HL-60 (cell line): Measurements from ENCODE around the gene TCF25.
A peak's percentile ranks its signal among the peaks of the same experiment; 100 is the strongest.

Source experiments
- DNase-seq, 2 experiments: peaks; one replicate each; pipeline ENCODE4 v3.0.0-alpha.2; 2010 to 2020; ENCODE audit warnings: low read depth in 1 of 2, low spot score in 1 of 2
- H3K27ac ChIP-seq: fragments of 250-450 bp; sonication (Bioruptor Pico); replicated peaks from 2 replicates; pipeline ENCODE4 v1.5.1; 2020; ENCODE audit warnings: mild to moderate bottlenecking, moderate library complexity
- H3K27me3 ChIP-seq: fragments of 250-450 bp; sonication (Bioruptor Pico); 2 replicates; pipeline ENCODE4 v1.5.1; 2021; ENCODE audit warnings: mild to moderate bottlenecking, moderate library complexity; ENCODE audit not compliant: insufficient read depth, poor library complexity, severe bottlenecking
- H3K4me3 ChIP-seq: replicated peaks from 2 replicates; pipeline ENCODE4 v1.5.1; 2011; ENCODE audit warnings: mild to moderate bottlenecking, control low read depth, low read length; ENCODE audit not compliant: insufficient read depth
- GABPA ChIP-seq: IDR thresholded peaks from 2 replicates; pipeline ENCODE4 v1.6.1; 2012; ENCODE audit warnings: low read depth
- POLR2AphosphoS5 ChIP-seq: IDR thresholded peaks from 2 replicates; pipeline ENCODE4 v1.6.1; 2012; ENCODE audit warnings: low read depth
- SPI1 ChIP-seq: IDR thresholded peaks from 2 replicates; pipeline ENCODE4 v1.6.1; 2012; ENCODE audit warnings: low read depth, mild to moderate bottlenecking, borderline replicate concordance
- TF ChIP-seq, protein P1 (sequence below): IDR thresholded peaks from 2 replicates; pipeline ENCODE4 v1.6.1; 2012; ENCODE audit warnings: low read depth; ENCODE audit not compliant: insufficient replicate concordance
- TF ChIP-seq, protein P2 (sequence below): IDR thresholded peaks from one replicate; pipeline ENCODE4 v1.5.1; 2011; ENCODE audit warnings: low read length, control low read depth, inconsistent platforms; ENCODE audit not compliant: insufficient read depth

The TCF25 gene

DNA sequence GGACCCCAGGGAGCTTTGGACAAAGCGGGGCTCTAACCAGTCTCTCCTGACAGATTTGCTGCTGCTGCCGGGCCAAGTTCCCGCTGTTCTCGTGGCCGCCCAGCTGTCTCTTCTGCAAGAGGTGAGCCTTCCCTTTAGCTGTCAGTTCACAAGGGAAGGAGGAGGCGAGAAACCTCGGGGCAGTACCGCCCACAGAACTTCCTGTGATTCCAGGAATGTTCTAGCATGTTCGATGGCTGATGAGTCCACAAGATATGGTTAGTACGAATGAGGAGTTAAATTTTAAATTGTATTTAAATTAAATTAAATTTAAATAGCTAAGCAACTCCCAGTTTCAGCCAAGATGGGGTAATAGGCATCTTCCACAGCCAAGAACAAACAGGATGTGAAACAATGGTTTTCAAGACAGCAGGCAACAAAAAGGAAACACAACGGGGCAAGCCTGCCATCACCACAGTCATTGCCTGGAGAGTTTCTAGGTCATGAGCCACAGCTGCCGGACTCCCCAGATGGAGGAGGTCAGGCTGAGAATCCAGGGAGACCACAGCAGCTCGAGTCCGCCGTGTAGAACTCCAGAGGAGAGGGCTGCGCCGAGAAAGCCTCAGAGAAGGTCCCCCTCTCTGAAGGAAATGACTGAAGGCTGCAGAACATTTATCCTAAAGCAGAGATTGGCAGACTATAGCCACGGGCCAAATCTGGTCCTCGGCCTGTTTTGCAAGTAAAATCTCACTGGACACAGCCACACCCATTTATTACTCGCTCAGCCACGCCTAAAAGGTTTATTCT is 9.5 kb upstream of the TCF25 start:
- TF ChIP-seq POLR2AphosphoS5 (no peak), GABPA (no peak), SPI1 (no peak)
- TF ChIP-seq, protein P1, sequence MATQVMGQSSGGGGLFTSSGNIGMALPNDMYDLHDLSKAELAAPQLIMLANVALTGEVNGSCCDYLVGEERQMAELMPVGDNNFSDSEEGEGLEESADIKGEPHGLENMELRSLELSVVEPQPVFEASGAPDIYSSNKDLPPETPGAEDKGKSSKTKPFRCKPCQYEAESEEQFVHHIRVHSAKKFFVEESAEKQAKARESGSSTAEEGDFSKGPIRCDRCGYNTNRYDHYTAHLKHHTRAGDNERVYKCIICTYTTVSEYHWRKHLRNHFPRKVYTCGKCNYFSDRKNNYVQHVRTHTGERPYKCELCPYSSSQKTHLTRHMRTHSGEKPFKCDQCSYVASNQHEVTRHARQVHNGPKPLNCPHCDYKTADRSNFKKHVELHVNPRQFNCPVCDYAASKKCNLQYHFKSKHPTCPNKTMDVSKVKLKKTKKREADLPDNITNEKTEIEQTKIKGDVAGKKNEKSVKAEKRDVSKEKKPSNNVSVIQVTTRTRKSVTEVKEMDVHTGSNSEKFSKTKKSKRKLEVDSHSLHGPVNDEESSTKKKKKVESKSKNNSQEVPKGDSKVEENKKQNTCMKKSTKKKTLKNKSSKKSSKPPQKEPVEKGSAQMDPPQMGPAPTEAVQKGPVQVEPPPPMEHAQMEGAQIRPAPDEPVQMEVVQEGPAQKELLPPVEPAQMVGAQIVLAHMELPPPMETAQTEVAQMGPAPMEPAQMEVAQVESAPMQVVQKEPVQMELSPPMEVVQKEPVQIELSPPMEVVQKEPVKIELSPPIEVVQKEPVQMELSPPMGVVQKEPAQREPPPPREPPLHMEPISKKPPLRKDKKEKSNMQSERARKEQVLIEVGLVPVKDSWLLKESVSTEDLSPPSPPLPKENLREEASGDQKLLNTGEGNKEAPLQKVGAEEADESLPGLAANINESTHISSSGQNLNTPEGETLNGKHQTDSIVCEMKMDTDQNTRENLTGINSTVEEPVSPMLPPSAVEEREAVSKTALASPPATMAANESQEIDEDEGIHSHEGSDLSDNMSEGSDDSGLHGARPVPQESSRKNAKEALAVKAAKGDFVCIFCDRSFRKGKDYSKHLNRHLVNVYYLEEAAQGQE: no peak
- TF ChIP-seq, protein P2, sequence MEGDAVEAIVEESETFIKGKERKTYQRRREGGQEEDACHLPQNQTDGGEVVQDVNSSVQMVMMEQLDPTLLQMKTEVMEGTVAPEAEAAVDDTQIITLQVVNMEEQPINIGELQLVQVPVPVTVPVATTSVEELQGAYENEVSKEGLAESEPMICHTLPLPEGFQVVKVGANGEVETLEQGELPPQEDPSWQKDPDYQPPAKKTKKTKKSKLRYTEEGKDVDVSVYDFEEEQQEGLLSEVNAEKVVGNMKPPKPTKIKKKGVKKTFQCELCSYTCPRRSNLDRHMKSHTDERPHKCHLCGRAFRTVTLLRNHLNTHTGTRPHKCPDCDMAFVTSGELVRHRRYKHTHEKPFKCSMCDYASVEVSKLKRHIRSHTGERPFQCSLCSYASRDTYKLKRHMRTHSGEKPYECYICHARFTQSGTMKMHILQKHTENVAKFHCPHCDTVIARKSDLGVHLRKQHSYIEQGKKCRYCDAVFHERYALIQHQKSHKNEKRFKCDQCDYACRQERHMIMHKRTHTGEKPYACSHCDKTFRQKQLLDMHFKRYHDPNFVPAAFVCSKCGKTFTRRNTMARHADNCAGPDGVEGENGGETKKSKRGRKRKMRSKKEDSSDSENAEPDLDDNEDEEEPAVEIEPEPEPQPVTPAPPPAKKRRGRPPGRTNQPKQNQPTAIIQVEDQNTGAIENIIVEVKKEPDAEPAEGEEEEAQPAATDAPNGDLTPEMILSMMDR: no peak
- Histone ChIP-seq H3K27ac (no peak overlapping the region), H3K4me3 (no peak overlapping the region), H3K27me3 (no peaks in the 10 kb centered on the region)
- DNase-seq: peak in 1 of 2 experiments; percentile 28

DNA sequence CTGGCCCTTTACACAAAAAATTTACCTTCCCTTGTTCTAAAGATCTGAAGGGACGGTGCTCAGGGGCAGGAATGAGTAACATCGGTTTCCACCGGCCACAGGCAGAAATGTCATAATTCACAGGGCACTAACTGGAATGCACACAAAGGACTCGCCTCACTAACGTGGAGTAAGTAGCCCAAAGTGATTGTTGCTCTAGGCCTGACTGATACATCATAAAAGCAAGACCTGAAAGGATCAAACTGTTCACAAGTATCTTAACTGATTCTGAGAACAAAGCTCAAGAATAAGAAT is 8.9 kb upstream of the TCF25 start:
- Histone ChIP-seq H3K27me3 (no peaks in the 10 kb centered on the region), H3K27ac (no peak overlapping the region), H3K4me3 (no peak overlapping the region)
- no peak for TF ChIP-seq GABPA
- TF ChIP-seq SPI1: no peak
- TF ChIP-seq, protein P1: no peak
- TF ChIP-seq, protein P2: no peak
- no peak for TF ChIP-seq POLR2AphosphoS5
- DNase-seq: no peak

DNA sequence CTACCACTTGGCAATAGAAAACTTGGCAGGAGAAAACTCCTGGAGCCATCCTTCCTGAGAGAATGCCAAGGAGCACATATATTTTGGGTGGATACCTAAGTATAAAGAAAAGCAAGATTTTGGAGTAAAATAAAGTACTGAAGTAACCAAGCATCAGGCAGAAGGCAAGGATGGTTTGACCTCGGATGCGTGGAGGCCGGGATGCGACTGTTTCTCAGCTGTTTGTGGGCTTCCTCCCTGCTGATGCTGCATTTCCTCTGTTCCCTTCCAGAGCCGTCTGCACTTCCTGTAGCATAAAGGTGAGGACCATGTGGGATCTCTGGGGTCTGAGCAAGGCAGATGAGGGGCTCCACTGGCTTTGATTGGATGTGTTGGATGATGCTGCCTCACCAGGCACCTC is 5.5 kb upstream of the TCF25 start:
- DNase-seq: no peak
- Histone ChIP-seq H3K27ac (no peak overlapping the region), H3K4me3 (no peak overlapping the region), H3K27me3 (no peaks in the 10 kb centered on the region)
- TF ChIP-seq, protein P1: no peak
- TF ChIP-seq POLR2AphosphoS5 (no peak), GABPA (no peak), SPI1 (no peak)
- TF ChIP-seq, protein P2: no peak
